GM23248 (cell line): ENCODE results near the gene ANO2. TPM values are rescaled to one million over a fixed set of nuclear protein-coding genes. Genes with fewer than 3 reads are reported as not detected.

Experiments
- DNase-seq: peaks from one replicate; pipeline ENCODE4 v3.0.0-alpha.2; 2015
- H2AFZ ChIP-seq: fragments of 200-600 bp; sonication (generic); 2 replicates; pipeline ENCODE4 v1.6.1; 2016; ENCODE audit warnings: antibody characterized with exemption
- H3F3A ChIP-seq: fragments of 200-600 bp; sonication (generic); 2 replicates; pipeline ENCODE4 v1.6.1; 2016; ENCODE audit warnings: mild to moderate bottlenecking, antibody characterized with exemption, mixed run types; ENCODE audit not compliant: insufficient read depth
- H3K27ac ChIP-seq: fragments of 200-600 bp; sonication (generic); 2 replicates; pipeline ENCODE4 v1.5.1; 2016; ENCODE audit warnings: mild to moderate bottlenecking
- H3K27me3 ChIP-seq: fragments of 200-600 bp; sonication (generic); replicated peaks from 2 replicates; pipeline ENCODE4 v1.6.1; 2016; ENCODE audit warnings: mild to moderate bottlenecking; ENCODE audit not compliant: insufficient read depth
- H3K36me3 ChIP-seq: fragments of 200-600 bp; sonication (generic); 2 replicates; pipeline ENCODE4 v1.6.1; 2016; ENCODE audit warnings: low read depth, mild to moderate bottlenecking
- H3K4me1 ChIP-seq: fragments of 200-600 bp; sonication (generic); 2 replicates; pipeline ENCODE4 v1.6.1; 2016; ENCODE audit warnings: mild to moderate bottlenecking; ENCODE audit not compliant: insufficient read depth
- H3K4me2 ChIP-seq: fragments of 200-600 bp; sonication (generic); one replicate; pipeline ENCODE4 v1.6.1; 2016; ENCODE audit warnings: mild to moderate bottlenecking; ENCODE audit not compliant: unreplicated experiment
- H3K4me3 ChIP-seq: fragments of 200-600 bp; sonication (generic); 2 replicates; pipeline ENCODE4 v1.5.1; 2016; ENCODE audit warnings: mild to moderate bottlenecking
- H3K79me2 ChIP-seq: fragments of 200-600 bp; sonication (generic); 2 replicates; pipeline ENCODE4 v1.6.1; 2016; ENCODE audit warnings: mild to moderate bottlenecking; ENCODE audit not compliant: insufficient read depth
- H3K9ac ChIP-seq: fragments of 200-600 bp; sonication (generic); 2 replicates; pipeline ENCODE4 v1.6.1; 2016; ENCODE audit warnings: mild to moderate bottlenecking
- H3K9me2 ChIP-seq: fragments of 200-600 bp; sonication (generic); 2 replicates; pipeline ENCODE4 v1.6.1; 2016; ENCODE audit warnings: mixed run types, mild to moderate bottlenecking, moderate library complexity; ENCODE audit not compliant: insufficient read depth
- H3K9me3 ChIP-seq: fragments of 200-600 bp; sonication (generic); one replicate; pipeline ENCODE4 v1.6.1; 2017; ENCODE audit warnings: low read depth
- H4K20me1 ChIP-seq: fragments of 200-600 bp; sonication (generic); 2 replicates; pipeline ENCODE4 v1.6.0; 2016; ENCODE audit not compliant: insufficient read depth
- EZH2 ChIP-seq: fragments of 200-600 bp; sonication (generic); IDR thresholded peaks from 2 replicates; pipeline ENCODE4 v1.6.1; 2018; ENCODE audit warnings: antibody characterized with exemption, mild to moderate bottlenecking; ENCODE audit not compliant: insufficient read depth, poor library complexity, severe bottlenecking
- EZH2phosphoT487 ChIP-seq: fragments of 200-600 bp; sonication (generic); IDR thresholded peaks from 2 replicates; pipeline ENCODE4 v1.6.1; 2018; ENCODE audit warnings: antibody characterized with exemption, moderate library complexity, mild to moderate bottlenecking, low read depth; ENCODE audit not compliant: insufficient read depth
- WGBS, 2 experiments: methylation state at CpG; one replicate each; pipeline ENCODE4 v1.1.6; 2015 to 2017; ENCODE audit warnings: low lambda C conversion rate in 2 of 2, low coverage in 1 of 2; ENCODE audit errors: missing lambda C conversion rate in 2 of 2; 5-methylcytosine and 5-hydroxymethylcytosine counted together
- in situ Hi-C: fragments of 300-500 bp; cut with MboI; formaldehyde crosslinking; loops from 2 replicates; pipeline ENCODE4 v1.15.0; 2020
- polyA plus RNA-seq: library from polyadenylated mRNA; unstranded; fragments of >200 nt; fragmentation: Nextera tagmentation; extraction: Ambion mirVana; gene quantifications from 2 replicates; pipeline ENCODE4 v1.2.1, GENCODE V29; 2016
- total RNA-seq: library from RNA; depleted of rRNA; stranded (reverse); fragments of >200 nt; shearing (Covaris generic); gene quantifications from 2 replicates; pipeline ENCODE4 v1.2.3, GENCODE V29; 2014

Gene ANO2
- total and polyA plus RNA-seq, 2 experiments from 2014 or later, result not detected

- in situ Hi-C loops, result loop anchor here (10.0 kb wide), 2 partner anchors 57 to 297 kb away; no protein-coding TSS in a partner anchor
Observed at GRCh38 chr12:5987573-5987972, 42.5 kb upstream of the ANO2 start.

GRCh38 chr12:5985471-5985870 lies 40.4 kb upstream of the ANO2 start:
- WGBS, 2 experiments, result 70 to 73% methylated on average over 8 of the region's 8 CpGs
- Histone ChIP-seq H3K9ac (no peak overlapping the region), H3K4me2 (no peak overlapping the region), H3K4me3 (no peak overlapping the region), H3K27ac (no peak overlapping the region), H3K9me3 (no peaks in the 10 kb centered on the region), H3K4me1 (no peaks in the 10 kb centered on the region), H3K27me3 (no peaks in the 10 kb centered on the region; the same call in 1 of the 2 replicates), H2AFZ (no peak overlapping the region), H3K36me3 (no peaks in the 10 kb centered on the region), H3F3A (no peaks in the 10 kb centered on the region), H3K79me2 (no peaks in the 10 kb centered on the region), H3K9me2 (no peaks in the 10 kb centered on the region), H4K20me1 (no peaks in the 10 kb centered on the region)
- in situ Hi-C loops, result loop anchor here (10.0 kb wide), 2 partner anchors 59 to 299 kb away; no protein-coding TSS in a partner anchor
- no peak for DNase-seq
- TF ChIP-seq EZH2phosphoT487, result no peak
- no peak for TF ChIP-seq EZH2

More at GRCh38 chr12:5987573-5987972, 42.5 kb upstream of the ANO2 start:
- H3K79me2 ChIP-seq, result no peaks in the 10 kb centered on the region
- H3K27me3 ChIP-seq, result no peaks in the 10 kb centered on the region; the same call in 1 of the 2 replicates
- H3K9me2 ChIP-seq, result no peaks in the 10 kb centered on the region
- DNase-seq, result no peak
- H3K4me2 ChIP-seq, result no peak overlapping the region
- WGBS, 2 experiments, result 71 to 72% methylated on average over 5 of the region's 5 CpGs
- H3K9me3 ChIP-seq, result no peaks in the 10 kb centered on the region
- H3K4me1 ChIP-seq, result no peaks in the 10 kb centered on the region
- H3K9ac ChIP-seq, result no peak overlapping the region
- no peak overlapping the region for H3K4me3 ChIP-seq
- no peaks in the 10 kb centered on the region for H4K20me1 ChIP-seq
- no peak overlapping the region for H3K27ac ChIP-seq
- H2AFZ ChIP-seq, result no peak overlapping the region
- no peaks in the 10 kb centered on the region for H3F3A ChIP-seq
- no peak for TF ChIP-seq EZH2phosphoT487
- no peaks in the 10 kb centered on the region for H3K36me3 ChIP-seq

GRCh38 chr12:5984873-5985272 lies 39.8 kb upstream of the ANO2 start:
- in situ Hi-C loops, result loop anchor here (10.0 kb wide), 2 partner anchors 60 to 300 kb away; no protein-coding TSS in a partner anchor

GRCh38 chr12:5982106-5982505 lies 37.0 kb upstream of the ANO2 start:
- Histone ChIP-seq H3K4me2 (no peak overlapping the region), H3K4me1 (no peaks in the 10 kb centered on the region), H3K9me2 (no peaks in the 10 kb centered on the region), H3K9me3 (no peaks in the 10 kb centered on the region), H2AFZ (no peak overlapping the region), H3K79me2 (no peaks in the 10 kb centered on the region), H3K27ac (no peak overlapping the region), H3K9ac (no peak overlapping the region), H3K4me3 (no peak overlapping the region), H3K36me3 (no peaks in the 10 kb centered on the region), H3F3A (no peaks in the 10 kb centered on the region), H3K27me3 (peaks cover 1% of the 10 kb centered on the region), H4K20me1 (no peaks in the 10 kb centered on the region)
- TF ChIP-seq EZH2phosphoT487 (no peak), EZH2 (no peak)
- DNase-seq, result no peak
- 58 to 60% methylated on average over 4 of the region's 4 CpGs for WGBS, 2 experiments
- in situ Hi-C loops, result loop anchor here (10.0 kb wide), 2 partner anchors 63 to 303 kb away; no protein-coding TSS in a partner anchor

More at GRCh38 chr12:5984873-5985272, 39.8 kb upstream of the ANO2 start:
- 63 to 65% methylated on average over 9 of the region's 9 CpGs for WGBS, 2 experiments
- no peak overlapping the region for H3K4me3 ChIP-seq
- no peaks in the 10 kb centered on the region for H3K4me1 ChIP-seq
- H3K9me3 ChIP-seq, result no peaks in the 10 kb centered on the region
- no peaks in the 10 kb centered on the region for H3F3A ChIP-seq
- TF ChIP-seq EZH2phosphoT487, result no peak
- TF ChIP-seq EZH2, result no peak
- no peak overlapping the region for H2AFZ ChIP-seq
- no peaks in the 10 kb centered on the region for H3K79me2 ChIP-seq
- H3K27ac ChIP-seq, result no peak overlapping the region
- no peaks in the 10 kb centered on the region for H4K20me1 ChIP-seq
- no peaks in the 10 kb centered on the region; the same call in 1 of the 2 replicates for H3K27me3 ChIP-seq
- no peak overlapping the region for H3K4me2 ChIP-seq
- no peak for DNase-seq
- H3K9me2 ChIP-seq, result no peaks in the 10 kb centered on the region
- H3K36me3 ChIP-seq, result no peaks in the 10 kb centered on the region
- no peak overlapping the region for H3K9ac ChIP-seq
